ENCODE results near the gene GALM. TPM values are rescaled to one million over a fixed set of nuclear protein-coding genes. Genes with fewer than 3 reads are reported as not detected.
A peak's percentile ranks its signal among the peaks of the same experiment; 100 is the strongest.

Gene GALM
- total RNA-seq, 2 experiments from 2014 or later: 39.7 to 41.1 TPM

GRCh38 chr2:38775097-38775920 lies 109.4 kb downstream of the GALM start:
- ChIA-PET POLR2A (no interaction called here), CTCF (interaction anchor here (1.3 to 1.5 kb wide), 2 partner anchors 12 to 23 kb away, joined by 5 to 6 read pairs; partner anchors contain the start of gene SRSF7)
- Mint-ChIP-seq H3K9me3 (no peaks in the 10 kb centered on the region), H3K36me3 (ENCODE audit: low read depth) (peaks cover 4% of the 10 kb centered on the region), H3K27me3 (peaks cover 15% of the 10 kb centered on the region), H3K4me3 (no peak overlapping the region), H3K27ac (no peak overlapping the region), H3K4me1 (peaks cover 20% of the 10 kb centered on the region)
- DNase-seq: no peak

GRCh38 chr2:38775921-38776225 lies 110.0 kb downstream of the GALM start:
- CTCF ChIA-PET: interaction anchor here (1.3 to 1.5 kb wide), 2 partner anchors 13 to 24 kb away, joined by 5 to 6 read pairs; partner anchors contain the start of gene SRSF7
- H3K4me3 Mint-ChIP-seq: no peak overlapping the region
- H3K4me1 Mint-ChIP-seq: peaks cover 20% of the 10 kb centered on the region
- H3K36me3 Mint-ChIP-seq (ENCODE audit: low read depth): peaks cover 4% of the 10 kb centered on the region
- no peak overlapping the region for H3K27ac Mint-ChIP-seq
- POLR2A ChIA-PET: no interaction called here
- H3K27me3 Mint-ChIP-seq: peaks cover 13% of the 10 kb centered on the region
- DNase-seq: no peak
- no peaks in the 10 kb centered on the region for H3K9me3 Mint-ChIP-seq

DNA sequence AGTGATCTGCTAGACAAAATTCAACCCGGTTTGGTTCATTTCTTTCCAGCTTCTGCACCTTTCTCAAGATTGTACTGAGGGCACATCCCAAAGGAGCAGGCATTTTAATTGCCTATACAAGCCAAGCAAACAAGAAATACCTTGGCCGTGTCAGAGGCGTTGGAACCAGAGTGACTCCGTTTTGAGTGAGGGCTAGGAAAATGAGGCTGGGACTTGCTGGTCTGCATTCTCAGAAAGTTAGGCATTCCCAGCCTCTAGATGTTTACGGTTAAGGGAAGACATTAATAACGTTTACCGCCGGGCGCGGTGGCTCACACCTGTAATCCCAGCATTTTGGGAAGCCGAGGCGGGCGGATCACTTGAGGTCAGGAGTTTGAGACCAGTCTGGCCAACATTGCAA lies 110.6 kb downstream of the GALM start:
- Mint-ChIP-seq H3K27me3 (peaks cover 13% of the 10 kb centered on the region), H3K4me3 (peak overlapping the region; percentile 47), H3K27ac (no peak overlapping the region), H3K9me3 (no peaks in the 10 kb centered on the region), H3K4me1 (peaks cover 20% of the 10 kb centered on the region), H3K36me3 (ENCODE audit: low read depth) (peaks cover 11% of the 10 kb centered on the region)
- DNase-seq: no peak
- ChIA-PET CTCF (no interaction called here), POLR2A (no interaction called here)

- Mint-ChIP-seq H3K4me3 (peak overlapping the region; percentile 95), H3K27ac (peak overlapping the region; percentile 93), H3K27me3 (peaks cover 13% of the 10 kb centered on the region), H3K9me3 (no peaks in the 10 kb centered on the region), H3K4me1 (peaks cover 21% of the 10 kb centered on the region), H3K36me3 (ENCODE audit: low read depth) (peaks cover 16% of the 10 kb centered on the region)
- DNase-seq: no peak
- ChIA-PET POLR2A (no interaction called here), CTCF (interaction anchor here (0.5 kb wide), 1 partner anchor 39 kb away, joined by 3 read pairs; no protein-coding TSS in a partner anchor)
Measured at GRCh38 chr2:38778687-38779082, 112.8 kb downstream of the GALM start.

GRCh38 chr2:38783586-38783985 lies 117.7 kb downstream of the GALM start:
- Mint-ChIP-seq H3K36me3 (ENCODE audit: low read depth) (peaks cover 12% of the 10 kb centered on the region), H3K4me1 (peaks cover 10% of the 10 kb centered on the region), H3K27me3 (no peaks in the 10 kb centered on the region), H3K27ac (no peak overlapping the region), H3K4me3 (no peak overlapping the region), H3K9me3 (no peaks in the 10 kb centered on the region)
- no peak for DNase-seq
- POLR2A ChIA-PET: no interaction called here
- CTCF ChIA-PET: interaction anchor here (0.5 to 1.4 kb wide), 2 partner anchors 42 to 93 kb away, joined by 3 to 4 read pairs; partner anchors contain the start of genes DHX57 and MORN2

Other genes with a start within 250 kb of the GALM start
- gene HNRNPLL, start 63.2 kb upstream of the GALM start, total RNA-seq: 10 to 100 TPM; 54.2 to 55.8 TPM
- gene SRSF7, start 85.2 kb downstream of the GALM start, total RNA-seq: 100 to 1,000 TPM; 225 to 272 TPM
- gene GEMIN6, start 112.1 kb downstream of the GALM start, total RNA-seq: 10 to 100 TPM; 17.5 to 18.6 TPM
- gene DHX57, start 209.8 kb downstream of the GALM start, total RNA-seq: 10 to 100 TPM; 10.5 to 10.7 TPM
- gene MORN2, start 209.9 kb downstream of the GALM start, total RNA-seq: 1 to 10 TPM; 1.7 to 2.8 TPM
- gene ARHGEF33, start 223.8 kb downstream of the GALM start, total RNA-seq: not detected